Neural cell (in vitro differentiated cells): ENCODE results near the gene RPP14.

Experiments used
- EP300 ChIP-seq: fragments of 450-650 bp; conservative IDR thresholded peaks from 2 replicates; pipeline ENCODE4 v1.6.1; 2014; ENCODE audit warnings: antibody characterized with exemption, mild to moderate bottlenecking, moderate library complexity; ENCODE audit not compliant: poor library complexity, severe bottlenecking
- EZH2 ChIP-seq: fragments of 200-600, 300-800 bp; shearing (Covaris generic), sonication (generic); IDR thresholded peaks from 2 replicates; pipeline ENCODE4 v1.6.1; 2014; ENCODE audit warnings: antibody characterized with exemption, low read length, borderline replicate concordance, mild to moderate bottlenecking; ENCODE audit not compliant: insufficient read depth, poor library complexity, severe bottlenecking
- POLR2AphosphoS5 ChIP-seq: IDR thresholded peaks from 2 replicates; pipeline ENCODE4 v1.6.1; 2012
- RAD21 ChIP-seq: fragments of 450-650 bp; conservative IDR thresholded peaks from 2 replicates; pipeline ENCODE4 v1.6.1; 2014; ENCODE audit warnings: antibody characterized with exemption, mild to moderate bottlenecking, moderate library complexity
- SMC3 ChIP-seq: fragments of 450-650 bp; conservative IDR thresholded peaks from 2 replicates; pipeline ENCODE4 v1.6.1; 2014; ENCODE audit warnings: antibody characterized with exemption, mild to moderate bottlenecking, moderate library complexity; ENCODE audit not compliant: poor library complexity
- TAF1 ChIP-seq: IDR thresholded peaks from 2 replicates; pipeline ENCODE4 v1.6.1; 2012; ENCODE audit warnings: low read depth
- TF ChIP-seq, protein P1 (sequence below): fragments of 450-650 bp; IDR thresholded peaks from 2 replicates; pipeline ENCODE4 v1.5.1; 2014; ENCODE audit warnings: antibody characterized with exemption, mild to moderate bottlenecking, moderate library complexity; ENCODE audit not compliant: poor library complexity, severe bottlenecking
- TF ChIP-seq, protein P2 (sequence below): IDR thresholded peaks from 2 replicates; pipeline ENCODE4 v1.6.1; 2012; ENCODE audit warnings: borderline replicate concordance

DNA sequence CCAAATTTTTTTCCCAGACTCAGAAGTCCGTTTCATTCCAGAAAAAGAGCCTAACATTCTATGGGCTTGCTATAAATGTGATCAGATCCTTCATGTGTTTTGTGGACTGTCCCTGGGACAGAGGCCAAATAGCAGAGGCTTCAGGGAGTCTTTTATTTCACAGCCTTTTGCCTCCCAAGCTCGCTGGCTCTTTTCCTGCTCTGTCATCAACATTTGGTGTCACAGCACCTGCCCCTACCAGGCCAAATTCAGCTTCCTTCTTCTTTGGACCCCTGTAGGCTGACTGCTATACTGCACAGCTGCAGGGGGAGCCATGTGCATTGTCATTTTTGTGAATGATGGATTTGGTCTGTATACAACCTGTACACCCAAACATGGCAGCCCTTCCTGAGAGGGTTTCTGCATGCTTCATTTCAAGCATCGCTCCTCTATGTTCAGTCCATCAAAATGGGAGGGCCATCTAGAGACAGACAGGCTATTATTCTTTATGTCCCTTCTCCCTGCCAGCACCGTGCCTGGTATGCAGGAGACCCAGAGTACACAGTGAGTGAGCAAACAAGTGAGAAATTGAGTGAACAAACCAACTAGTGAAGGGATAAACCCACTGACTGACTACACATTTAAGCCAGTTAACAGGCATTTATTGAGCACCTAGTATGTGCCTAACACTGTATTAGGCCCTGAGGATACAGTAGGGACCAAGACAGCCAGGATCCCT is 17.9 kb upstream of the RPP14 start:
- TF ChIP-seq, protein P1, sequence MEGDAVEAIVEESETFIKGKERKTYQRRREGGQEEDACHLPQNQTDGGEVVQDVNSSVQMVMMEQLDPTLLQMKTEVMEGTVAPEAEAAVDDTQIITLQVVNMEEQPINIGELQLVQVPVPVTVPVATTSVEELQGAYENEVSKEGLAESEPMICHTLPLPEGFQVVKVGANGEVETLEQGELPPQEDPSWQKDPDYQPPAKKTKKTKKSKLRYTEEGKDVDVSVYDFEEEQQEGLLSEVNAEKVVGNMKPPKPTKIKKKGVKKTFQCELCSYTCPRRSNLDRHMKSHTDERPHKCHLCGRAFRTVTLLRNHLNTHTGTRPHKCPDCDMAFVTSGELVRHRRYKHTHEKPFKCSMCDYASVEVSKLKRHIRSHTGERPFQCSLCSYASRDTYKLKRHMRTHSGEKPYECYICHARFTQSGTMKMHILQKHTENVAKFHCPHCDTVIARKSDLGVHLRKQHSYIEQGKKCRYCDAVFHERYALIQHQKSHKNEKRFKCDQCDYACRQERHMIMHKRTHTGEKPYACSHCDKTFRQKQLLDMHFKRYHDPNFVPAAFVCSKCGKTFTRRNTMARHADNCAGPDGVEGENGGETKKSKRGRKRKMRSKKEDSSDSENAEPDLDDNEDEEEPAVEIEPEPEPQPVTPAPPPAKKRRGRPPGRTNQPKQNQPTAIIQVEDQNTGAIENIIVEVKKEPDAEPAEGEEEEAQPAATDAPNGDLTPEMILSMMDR, result no peak
- TF ChIP-seq, protein P2, sequence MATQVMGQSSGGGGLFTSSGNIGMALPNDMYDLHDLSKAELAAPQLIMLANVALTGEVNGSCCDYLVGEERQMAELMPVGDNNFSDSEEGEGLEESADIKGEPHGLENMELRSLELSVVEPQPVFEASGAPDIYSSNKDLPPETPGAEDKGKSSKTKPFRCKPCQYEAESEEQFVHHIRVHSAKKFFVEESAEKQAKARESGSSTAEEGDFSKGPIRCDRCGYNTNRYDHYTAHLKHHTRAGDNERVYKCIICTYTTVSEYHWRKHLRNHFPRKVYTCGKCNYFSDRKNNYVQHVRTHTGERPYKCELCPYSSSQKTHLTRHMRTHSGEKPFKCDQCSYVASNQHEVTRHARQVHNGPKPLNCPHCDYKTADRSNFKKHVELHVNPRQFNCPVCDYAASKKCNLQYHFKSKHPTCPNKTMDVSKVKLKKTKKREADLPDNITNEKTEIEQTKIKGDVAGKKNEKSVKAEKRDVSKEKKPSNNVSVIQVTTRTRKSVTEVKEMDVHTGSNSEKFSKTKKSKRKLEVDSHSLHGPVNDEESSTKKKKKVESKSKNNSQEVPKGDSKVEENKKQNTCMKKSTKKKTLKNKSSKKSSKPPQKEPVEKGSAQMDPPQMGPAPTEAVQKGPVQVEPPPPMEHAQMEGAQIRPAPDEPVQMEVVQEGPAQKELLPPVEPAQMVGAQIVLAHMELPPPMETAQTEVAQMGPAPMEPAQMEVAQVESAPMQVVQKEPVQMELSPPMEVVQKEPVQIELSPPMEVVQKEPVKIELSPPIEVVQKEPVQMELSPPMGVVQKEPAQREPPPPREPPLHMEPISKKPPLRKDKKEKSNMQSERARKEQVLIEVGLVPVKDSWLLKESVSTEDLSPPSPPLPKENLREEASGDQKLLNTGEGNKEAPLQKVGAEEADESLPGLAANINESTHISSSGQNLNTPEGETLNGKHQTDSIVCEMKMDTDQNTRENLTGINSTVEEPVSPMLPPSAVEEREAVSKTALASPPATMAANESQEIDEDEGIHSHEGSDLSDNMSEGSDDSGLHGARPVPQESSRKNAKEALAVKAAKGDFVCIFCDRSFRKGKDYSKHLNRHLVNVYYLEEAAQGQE, result no peak
- TF ChIP-seq EZH2, result no peak
- no peak for TF ChIP-seq RAD21
- no peak for TF ChIP-seq EP300
- TF ChIP-seq SMC3, result no peak
- TF ChIP-seq POLR2AphosphoS5, result no peak
- no peak for TF ChIP-seq TAF1
